Measurements from ENCODE around the gene RHOXF2B. TPM values are rescaled to one million over a fixed set of nuclear protein-coding genes. Genes with fewer than 3 reads are reported as not detected.

RHOXF2B gene
- total and polyA plus RNA-seq, 11 donors, result not detected

GRCh38 chrX:120023259-120023658 lies 54.2 kb downstream of the RHOXF2B start:
- Histone ChIP-seq H3K4me3 (no peak overlapping the region), H3K9me3 (no peaks in the 10 kb centered on the region), H3K36me3 (no peaks in the 10 kb centered on the region), H3K27me3 (peaks cover 0 to 9% (median 3%) of the 10 kb centered on the region in 9 donors), H3K27ac (no peak overlapping the region), H3K4me1 (no peaks in the 10 kb centered on the region)
- DNase-seq, result no peak
- no peak for ATAC-seq
- intact Hi-C loops (cut with DNase I), result loop anchor here in 1 of 10 donors (10.0 kb wide), 1 partner anchor 102 kb away; no protein-coding TSS in a partner anchor
- TF ChIP-seq, protein P1, sequence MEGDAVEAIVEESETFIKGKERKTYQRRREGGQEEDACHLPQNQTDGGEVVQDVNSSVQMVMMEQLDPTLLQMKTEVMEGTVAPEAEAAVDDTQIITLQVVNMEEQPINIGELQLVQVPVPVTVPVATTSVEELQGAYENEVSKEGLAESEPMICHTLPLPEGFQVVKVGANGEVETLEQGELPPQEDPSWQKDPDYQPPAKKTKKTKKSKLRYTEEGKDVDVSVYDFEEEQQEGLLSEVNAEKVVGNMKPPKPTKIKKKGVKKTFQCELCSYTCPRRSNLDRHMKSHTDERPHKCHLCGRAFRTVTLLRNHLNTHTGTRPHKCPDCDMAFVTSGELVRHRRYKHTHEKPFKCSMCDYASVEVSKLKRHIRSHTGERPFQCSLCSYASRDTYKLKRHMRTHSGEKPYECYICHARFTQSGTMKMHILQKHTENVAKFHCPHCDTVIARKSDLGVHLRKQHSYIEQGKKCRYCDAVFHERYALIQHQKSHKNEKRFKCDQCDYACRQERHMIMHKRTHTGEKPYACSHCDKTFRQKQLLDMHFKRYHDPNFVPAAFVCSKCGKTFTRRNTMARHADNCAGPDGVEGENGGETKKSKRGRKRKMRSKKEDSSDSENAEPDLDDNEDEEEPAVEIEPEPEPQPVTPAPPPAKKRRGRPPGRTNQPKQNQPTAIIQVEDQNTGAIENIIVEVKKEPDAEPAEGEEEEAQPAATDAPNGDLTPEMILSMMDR (IDR thresholded peaks at IDR 0.05), result no peak
- no peak for TF ChIP-seq POLR2A (IDR thresholded peaks at IDR 0.05)
- WGBS, 4 donors, result 50 to 64% (median 61%) methylated on average over 5 of the region's 5 CpGs

- Histone ChIP-seq H3K27ac (no peak overlapping the region), H3K27me3 (peaks cover 0 to 14% (median 8%) of the 10 kb centered on the region in 9 donors), H3K4me3 (no peak overlapping the region), H3K36me3 (no peaks in the 10 kb centered on the region), H3K4me1 (no peaks in the 10 kb centered on the region), H3K9me3 (no peaks in the 10 kb centered on the region)
- TF ChIP-seq POLR2A (IDR thresholded peaks at IDR 0.05), result no peak
- TF ChIP-seq, protein P1 (IDR thresholded peaks at IDR 0.05), result no peak
- intact Hi-C loops (cut with DNase I), result loop anchor here in 1 of 10 donors (10.0 kb wide), 1 partner anchor 102 kb away; no protein-coding TSS in a partner anchor
- ATAC-seq (no peak), DNase-seq (no peak)
- WGBS, 4 donors, result 47 to 80% (median 69%) methylated on average over 5 of the region's 5 CpGs
These were observed 54.7 kb downstream of the RHOXF2B start for GRCh38 chrX:120022763-120023162.

Other genes with a start within 250 kb of the RHOXF2B start
- gene UPF3B, start 224.7 kb downstream of the RHOXF2B start, total RNA-seq, result 1 to 10 TPM in 8 of 9 donors, under 1 TPM in 1; 0.71 to 4.3 (median 2.8) TPM
- gene UPF3B, start 224.7 kb downstream of the RHOXF2B start, polyA plus RNA-seq, result 1 to 10 TPM; 7.5 to 7.9 TPM
- 10 to 100 TPM in 4 of 9 donors, 1 to 10 TPM in 5; 8.0 to 12.8 (median 9.6) TPM for gene RNF113A, start 206.0 kb downstream of the RHOXF2B start, total RNA-seq
- gene RNF113A, start 206.0 kb downstream of the RHOXF2B start, polyA plus RNA-seq, result 10 to 100 TPM; 10.6 to 12.9 TPM
- gene NDUFA1, start 205.9 kb downstream of the RHOXF2B start, total RNA-seq, result 100 to 1,000 TPM; 288 to 622 (median 433) TPM
- 1,000 to 10,000 TPM in 1 of 2 donors, 100 to 1,000 TPM in 1; 310 to 1,598 TPM for gene NDUFA1, start 205.9 kb downstream of the RHOXF2B start, polyA plus RNA-seq
- gene AKAP14, start 181.8 kb downstream of the RHOXF2B start, total RNA-seq, result not detected
- not detected for gene AKAP14, start 181.8 kb downstream of the RHOXF2B start, polyA plus RNA-seq
- 1 to 10 TPM; 2.9 to 7.8 (median 5.9) TPM for gene NKAP, start 133.9 kb downstream of the RHOXF2B start, total RNA-seq
- gene NKAP, start 133.9 kb downstream of the RHOXF2B start, polyA plus RNA-seq, result 1 to 10 TPM; 4.2 to 7.0 TPM
- not detected for gene RHOXF1, start 38.2 kb upstream of the RHOXF2B start, total RNA-seq
- under 1 TPM in 1 of 2 donors, not detected in 1; 0.38 TPM for gene RHOXF1, start 38.2 kb upstream of the RHOXF2B start, polyA plus RNA-seq
- gene RHOXF2, start 80.9 kb upstream of the RHOXF2B start, total RNA-seq, result not detected
- not detected for gene RHOXF2, start 80.9 kb upstream of the RHOXF2B start, polyA plus RNA-seq
- 1 to 10 TPM; 5.3 to 8.9 (median 7.1) TPM for gene ZBTB33, start 173.1 kb upstream of the RHOXF2B start, total RNA-seq
- gene ZBTB33, start 173.1 kb upstream of the RHOXF2B start, polyA plus RNA-seq, result 1 to 10 TPM; 1.6 to 5.2 TPM
- 1 to 10 TPM in 1 of 9 donors, under 1 TPM in 8; 0.07 to 2.4 (median 0.37) TPM for gene TMEM255A, start 233.8 kb upstream of the RHOXF2B start, total RNA-seq
- under 1 TPM; 0.04 to 0.15 TPM for gene TMEM255A, start 233.8 kb upstream of the RHOXF2B start, polyA plus RNA-seq